GM21529 (cell line): ENCODE results near the gene CARD16.
"Not testable (repeated sequence)": the region's sequence is repeated elsewhere in the genome, so short reads cannot be mapped to it uniquely, and the experiment has no call there.

Experiments used
- ATAC-seq: cut with Tn5 transposase; IDR thresholded peaks from one replicate; pipeline ENCODE4 v1.9.1; 2021; ENCODE audit not compliant: unreplicated experiment

CARD16 gene

DNA sequence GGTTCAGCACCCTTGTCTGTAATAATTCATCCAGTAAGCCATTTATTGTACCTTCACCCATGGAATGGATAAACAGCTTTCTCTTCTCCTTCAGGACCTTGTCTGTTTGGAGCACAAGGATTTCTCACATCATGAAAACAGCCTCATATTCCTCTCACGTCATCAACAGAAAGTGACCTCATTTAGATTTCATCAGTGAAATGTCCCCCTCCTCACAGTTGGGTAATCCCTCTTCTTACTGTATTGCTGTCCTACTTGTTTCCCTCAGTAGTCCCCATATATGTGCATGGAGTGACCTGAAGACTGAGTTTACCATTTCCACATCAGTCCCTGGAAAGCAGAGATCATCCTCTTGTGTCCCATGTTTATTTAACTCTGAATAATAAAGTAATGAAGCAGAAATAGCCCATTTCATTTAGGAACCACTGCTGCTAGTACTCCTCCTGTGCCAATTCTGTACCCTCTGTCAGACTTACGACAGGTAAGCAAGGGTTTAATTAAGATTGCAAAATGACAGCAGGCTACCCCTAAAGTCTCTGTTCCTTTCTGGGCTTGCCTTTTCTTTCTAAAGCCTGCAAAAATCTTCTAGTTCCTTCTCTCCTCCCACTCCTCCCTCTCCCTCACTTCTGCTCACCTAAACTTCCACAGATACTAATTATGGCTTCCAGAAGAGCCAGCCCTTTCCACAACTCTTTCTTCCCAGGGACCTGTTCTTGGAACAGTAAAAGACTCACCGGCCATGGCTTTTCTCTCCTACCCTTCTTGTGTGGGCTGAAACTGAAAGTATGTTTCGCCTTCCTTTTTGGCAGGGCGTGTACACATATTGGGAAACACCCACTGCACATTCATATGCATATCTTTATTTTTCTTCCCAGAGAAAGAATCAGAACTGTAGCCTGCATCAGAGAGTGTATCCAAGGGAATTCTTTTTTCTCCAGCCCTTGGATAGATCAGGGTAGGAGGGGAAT lies at the start of gene CARD16:
Gene CARD16, minus strand, starts transcription at position 779 of the 968 bp plus-strand sequence. Its CDS starts 38 bp downstream, at position 741.
- peak; percentile 99 for ATAC-seq

DNA sequence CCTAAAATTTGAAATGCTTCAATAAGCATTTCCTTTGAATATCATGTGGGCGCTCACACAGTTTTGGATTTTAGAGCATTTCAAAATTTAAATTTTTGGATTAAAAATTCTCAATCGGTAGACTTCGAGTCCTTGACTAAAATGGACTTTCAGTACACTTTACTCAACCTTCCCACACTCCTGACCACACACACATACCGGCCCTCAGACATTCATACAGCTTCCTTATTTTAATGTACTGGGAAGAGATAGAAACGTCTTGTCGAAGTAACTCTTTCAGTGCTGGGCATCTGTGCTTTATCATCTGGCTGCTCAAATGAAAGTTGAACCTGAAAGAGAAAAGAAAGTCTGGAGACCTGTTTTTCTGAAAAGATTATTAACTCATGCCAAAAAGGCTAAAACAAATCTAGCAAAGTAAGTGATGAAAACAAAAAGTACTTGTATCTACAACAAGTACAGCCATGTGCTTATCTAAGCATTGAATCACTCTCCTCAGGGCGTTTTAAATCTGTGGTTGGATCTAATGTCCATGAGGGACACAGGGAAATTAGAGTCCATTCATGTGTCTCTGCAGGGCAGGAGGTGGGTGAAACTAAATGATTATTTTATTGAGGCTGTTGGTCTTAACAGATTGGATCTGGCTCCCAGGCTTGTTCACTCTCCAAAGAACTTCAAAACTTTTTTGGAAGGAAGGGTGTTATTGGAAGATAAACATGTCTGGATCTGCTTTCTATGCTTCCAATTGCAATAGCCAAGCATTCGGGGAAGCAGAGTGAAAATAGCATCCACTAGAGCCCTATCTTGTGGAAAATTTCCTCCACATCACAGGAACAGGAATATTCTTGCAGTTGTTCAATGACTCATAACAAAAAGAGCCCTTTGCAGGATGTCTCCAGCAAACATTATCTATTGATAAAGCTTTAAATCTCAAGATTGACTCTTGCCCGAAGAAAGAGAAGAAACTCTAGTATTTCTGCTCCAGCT lies 47.4 kb upstream of the CARD16 start:
- no peak for ATAC-seq

DNA sequence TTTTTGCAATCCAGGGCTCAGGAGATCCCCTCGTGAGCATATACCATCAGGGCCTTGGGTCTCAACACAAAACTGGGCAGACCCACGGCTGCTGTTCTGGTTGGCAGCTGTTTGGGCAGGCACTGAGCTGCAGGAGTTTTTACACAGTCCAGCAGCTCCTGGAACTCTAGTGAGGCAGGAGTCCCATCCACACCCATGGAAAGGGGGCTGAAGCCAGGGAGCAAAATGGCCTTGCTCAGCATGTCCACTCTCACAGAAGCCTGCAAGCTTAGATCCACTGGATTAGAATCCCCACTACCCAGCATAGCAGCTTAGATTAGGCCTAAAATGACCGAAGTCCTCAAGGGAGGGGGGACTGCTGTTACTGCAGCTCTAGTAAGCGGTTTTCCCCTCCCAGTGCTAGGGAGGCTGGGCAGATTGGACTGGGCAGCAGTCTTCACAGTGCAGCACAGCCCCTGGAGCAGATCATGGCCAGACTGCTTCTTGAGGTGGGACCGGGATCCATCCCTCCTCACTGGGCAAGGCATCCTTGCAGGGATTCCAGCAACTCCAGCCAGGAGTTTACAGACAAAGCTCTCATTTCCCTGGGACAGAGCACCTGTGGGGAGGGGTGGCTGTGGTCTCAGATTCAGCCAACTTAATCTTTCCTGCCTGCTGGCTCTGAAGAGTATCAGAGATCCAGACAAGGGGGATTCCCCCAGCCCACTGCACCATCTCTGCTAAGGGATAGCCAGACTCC lies 36.4 kb upstream of the CARD16 start:
- no peak for ATAC-seq

DNA sequence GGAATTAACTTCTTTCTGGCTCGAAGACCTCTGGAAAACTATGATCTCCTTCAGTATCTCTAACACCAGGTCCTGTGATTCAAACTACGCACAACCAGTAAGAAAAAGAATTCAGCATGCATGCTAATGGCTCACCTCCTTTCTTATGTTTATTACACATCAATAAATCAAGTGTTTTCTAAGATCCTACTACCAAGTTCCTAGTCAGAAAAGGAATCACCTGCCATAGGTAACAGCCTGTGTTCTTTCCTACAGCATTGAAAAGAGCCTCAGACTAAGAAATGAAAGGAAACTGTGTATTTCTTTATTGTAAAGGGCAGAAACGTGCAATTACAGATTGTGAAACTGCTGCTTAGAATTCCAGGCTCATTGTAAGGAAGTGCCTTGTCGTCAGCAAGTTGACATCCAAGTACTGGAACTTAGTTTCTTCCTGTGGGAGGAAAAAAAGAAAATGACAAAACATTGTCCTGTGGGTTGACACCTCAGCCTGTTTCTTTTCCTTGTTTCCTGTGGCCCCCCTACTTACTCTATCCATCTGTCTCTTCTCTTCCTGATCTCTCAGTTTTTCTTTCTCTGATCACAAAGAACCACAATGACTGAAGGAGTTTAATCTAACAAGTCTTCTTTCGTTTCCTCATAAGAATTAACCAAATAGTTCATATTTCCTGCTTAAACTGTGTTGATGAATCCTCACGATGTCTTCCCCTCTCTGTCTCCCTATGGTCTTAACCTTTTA lies 35.2 kb upstream of the CARD16 start:
- ATAC-seq = not testable (repeated sequence)

DNA sequence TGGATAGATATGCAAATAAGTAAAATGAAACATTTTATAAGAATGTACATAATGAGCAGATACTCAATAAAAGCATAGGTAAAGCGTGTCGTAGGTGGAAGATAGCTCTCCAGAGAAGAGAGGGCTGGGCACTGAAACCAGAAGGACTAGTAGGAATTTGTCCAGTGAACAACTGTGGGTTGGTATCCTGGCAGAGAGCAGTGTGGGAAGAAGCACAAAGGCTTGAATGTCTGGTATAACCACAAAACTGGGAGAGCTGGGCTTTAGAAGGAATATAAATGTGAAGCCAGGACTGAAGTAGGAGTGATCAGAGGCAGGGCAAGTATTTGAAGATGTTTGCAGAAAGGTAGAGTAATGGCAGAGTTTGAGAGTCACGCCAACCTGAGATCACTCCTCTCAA lies 33.1 kb upstream of the CARD16 start:
- no peak for ATAC-seq

DNA sequence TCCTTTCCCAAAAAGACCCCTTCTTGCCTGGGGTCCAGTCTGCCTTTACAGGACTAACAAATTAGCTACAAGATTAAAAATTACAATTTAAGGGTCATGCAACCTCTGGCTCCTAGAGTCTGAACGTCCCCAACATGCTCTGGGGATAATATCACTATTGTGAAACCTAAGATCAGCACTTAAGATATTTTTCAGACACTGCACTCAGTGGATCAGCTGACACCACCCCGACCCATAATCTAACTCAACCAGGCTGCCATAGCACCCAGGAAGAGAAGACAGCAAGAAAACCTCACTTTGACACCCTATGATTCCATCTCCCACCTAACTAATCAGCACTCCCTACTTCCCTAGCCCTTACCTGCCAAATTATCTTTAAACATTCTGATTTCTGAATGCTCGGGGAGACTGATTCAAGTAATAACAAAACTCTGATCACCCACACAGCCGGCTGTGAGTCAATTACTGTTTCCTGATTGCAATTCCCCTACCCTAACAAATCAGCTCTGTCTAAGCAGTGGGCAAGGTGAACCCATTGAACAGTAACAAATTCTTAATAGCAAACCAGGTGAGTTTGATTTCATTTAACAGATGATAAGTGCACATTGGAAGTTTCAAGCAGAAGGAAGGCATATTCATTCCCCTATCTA lies 32.1 kb upstream of the CARD16 start:
- not testable (repeated sequence) for ATAC-seq

DNA sequence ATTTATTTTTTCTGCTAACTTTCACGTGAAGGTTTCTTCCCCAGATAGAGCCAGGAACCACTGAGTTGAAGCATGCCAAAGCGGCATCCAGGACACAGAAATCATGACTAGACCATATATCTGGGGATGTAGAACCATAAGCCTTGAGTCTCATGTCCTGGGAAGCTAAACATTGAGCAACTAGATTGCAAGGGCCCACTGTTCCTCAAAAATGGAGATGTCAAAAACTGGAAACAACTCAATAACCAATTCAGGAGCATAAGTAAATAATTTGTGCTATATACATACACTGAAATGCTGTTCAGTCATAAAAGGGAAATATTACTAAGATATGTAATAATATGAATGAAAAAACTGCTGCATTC lies 29.0 kb upstream of the CARD16 start:
- ATAC-seq = no peak

DNA sequence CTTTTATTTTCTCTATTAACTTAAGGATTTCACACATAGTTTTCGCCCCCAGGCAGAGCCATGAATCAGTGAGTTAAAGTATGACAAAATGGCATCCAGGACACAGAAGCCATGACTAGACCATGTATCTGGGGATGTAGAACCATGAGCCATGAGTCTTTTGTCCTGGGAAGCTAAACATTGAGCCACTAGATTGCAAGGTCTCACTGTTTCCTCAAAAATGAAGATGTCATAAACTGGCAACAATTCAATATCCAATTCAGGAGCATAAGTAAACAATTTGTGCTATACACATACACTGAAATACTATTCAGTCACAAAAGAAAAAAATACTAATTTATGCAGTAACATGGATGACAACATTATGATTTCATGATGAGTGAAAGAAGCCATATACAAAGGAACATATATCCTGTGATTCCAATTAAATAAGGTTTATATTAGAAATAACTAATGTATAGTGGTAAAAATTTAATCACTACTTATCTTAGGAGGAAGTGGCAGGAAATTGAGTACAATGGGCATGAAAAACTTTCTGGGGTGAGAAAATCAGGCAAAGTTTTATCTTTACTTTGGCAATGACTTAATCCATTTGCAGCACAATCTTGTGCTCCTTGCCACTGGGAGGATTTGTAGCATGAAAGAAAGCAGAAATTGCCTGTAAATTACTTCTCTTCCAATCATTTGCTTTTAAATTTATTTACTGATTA lies 28.5 kb upstream of the CARD16 start:
- no peak for ATAC-seq

DNA sequence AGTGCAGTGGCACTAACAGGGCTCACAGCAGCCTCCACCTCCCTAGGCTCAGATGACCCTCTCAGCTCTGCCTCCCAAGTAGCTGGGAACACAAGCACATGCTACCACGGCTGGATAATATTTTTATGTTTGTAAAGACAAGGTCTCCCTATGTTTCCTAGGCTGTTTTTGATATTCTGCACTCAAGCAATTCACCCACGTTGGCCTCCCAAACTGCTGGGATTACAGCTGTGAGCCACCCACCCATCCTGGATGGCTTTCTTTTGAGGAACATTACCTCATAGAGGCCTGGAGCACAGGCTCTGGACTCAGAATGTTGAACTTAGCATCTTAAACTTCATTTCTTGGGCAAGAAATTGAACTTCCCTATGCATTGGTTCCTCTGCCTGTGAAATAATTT lies 26.9 kb upstream of the CARD16 start:
- ATAC-seq = not testable (repeated sequence)

DNA sequence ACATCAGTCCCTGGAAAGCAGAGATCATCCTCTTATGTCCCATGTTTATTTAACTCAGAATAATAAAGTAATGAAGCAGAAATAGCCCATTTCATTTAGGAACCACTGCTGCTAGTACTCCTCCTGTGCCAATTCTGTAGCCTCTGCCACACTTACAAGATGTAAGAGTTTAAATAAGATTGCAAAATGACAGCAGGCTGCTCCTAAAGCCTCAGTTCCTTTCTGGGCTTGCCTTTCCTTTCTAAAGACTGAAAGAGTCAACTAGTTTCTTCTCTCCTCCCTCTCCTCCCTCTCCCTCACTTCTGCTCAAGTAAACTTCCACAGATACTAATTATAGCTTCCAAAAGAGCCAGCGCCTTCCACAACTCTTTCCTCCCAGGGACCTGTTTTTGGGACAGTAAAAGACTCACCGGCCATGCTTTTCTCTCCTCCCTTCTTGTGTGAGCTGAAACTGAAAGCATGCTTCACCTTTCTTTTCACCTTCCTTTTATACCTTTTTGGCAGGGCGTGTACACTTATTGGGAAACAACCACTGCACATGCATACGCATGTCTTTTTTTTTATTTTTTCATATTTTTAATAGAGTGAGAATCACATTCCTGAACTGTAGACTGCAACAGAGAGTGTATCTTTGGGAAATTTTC lies 26.1 kb upstream of the CARD16 start:
- ATAC-seq = no peak

DNA sequence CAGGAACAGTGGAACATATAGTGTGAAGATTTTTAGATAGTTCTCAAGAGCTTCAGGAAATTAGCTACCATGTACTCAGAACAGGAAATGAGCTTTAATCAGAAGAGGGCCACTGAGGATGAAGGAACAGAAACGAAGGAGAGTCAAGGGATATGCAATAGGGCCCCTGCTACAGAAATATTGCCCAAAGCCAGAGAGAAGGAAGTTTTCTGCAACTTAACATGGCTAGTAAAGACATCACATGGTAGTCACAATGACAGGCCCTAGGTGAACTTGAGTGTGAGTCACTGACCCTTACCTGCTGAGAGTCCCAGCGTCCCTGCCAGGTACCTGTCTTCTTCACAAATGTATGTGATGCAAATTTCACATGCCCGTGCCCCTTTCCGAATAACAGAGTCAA lies 25.2 kb upstream of the CARD16 start:
- no peak for ATAC-seq

DNA sequence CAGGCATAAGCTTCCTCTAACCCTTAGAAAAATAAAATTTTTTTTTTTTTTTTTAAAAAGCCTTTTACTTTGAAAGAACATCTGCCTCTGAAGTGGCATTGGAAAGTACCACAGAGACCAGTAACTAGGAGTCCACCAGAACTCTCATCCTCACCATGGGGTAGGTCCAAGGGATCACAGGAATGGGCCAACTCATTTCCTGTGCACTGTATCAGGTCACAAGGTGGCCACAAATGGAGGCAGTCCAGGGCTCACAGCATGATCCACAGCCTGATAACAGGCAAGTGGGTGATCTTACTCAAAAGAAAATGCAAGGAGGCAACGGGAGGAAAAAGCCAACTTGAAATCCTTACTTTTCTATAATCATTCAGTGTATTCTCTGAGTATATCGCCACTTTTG lies 24.6 kb upstream of the CARD16 start:
- not testable (repeated sequence) for ATAC-seq

DNA sequence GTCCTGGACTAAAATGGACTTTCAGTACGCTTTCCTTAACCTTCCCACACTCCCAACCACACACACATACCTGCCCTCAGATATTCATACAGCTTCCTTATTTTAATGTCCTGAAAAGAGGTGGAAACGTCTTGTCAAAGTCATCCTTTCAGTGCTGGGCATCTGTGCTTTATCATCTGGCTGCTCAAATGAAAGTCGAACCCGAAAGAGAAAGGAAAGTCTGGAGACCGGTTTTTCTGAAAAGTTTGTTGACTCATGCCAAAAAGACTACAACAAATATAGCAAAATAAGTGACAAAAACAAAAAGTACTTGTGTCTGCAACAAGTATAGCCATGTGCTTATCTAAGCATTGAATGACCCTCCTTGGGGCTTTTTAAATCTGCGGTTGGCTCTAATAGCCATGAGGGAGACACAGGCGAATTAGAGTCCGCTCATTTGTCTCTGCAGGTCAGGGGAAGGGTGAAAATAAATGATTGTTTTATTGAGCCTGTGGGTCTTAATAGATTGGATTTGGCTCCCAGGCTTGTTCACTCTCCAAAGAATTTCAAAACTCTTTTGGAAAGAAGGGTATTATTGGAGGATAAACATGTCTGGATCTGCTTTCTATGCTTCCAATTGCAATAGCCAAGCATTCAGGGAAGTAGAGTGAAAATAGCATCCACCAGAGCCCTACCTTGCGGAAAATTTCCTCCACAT lies 18.3 kb upstream of the CARD16 start:
- ATAC-seq = not testable (repeated sequence)

DNA sequence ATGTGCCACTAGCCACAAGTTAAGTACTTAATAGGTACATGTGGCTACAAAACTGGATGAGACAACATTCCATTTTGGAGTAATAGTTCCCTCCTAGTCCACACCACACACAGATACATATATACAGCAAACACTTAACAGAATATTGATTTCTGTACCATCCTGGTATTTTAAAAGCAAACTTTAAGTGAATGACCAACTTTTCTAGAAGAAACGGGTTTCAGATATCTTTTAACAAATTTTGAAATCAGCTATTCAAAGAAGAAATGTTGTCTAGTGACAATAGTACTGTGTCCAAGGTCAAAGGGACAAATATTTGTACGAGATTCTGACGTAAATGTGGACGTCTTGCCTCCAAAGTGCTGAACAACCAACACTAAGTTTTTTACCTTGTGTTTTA lies 12.3 kb upstream of the CARD16 start:
- no peak for ATAC-seq

DNA sequence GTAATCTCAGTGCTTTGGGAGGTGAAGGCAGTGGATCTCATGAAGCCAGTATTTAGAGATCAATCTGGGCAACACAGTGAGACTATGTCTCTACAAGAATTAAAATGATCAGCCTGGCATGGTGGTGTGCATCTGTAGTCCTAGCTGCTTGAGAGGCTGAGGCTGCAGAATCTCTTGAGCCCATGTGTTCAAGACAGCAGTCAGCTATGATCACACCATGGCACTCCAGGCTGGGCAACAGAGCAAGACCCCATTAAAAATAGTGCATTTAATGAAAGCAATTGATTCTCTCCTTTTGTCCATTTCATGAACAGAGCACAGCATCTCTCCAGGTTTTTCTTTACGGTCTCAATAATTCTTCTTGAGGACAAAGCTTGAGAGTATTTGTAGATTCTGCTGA lies 11.3 kb upstream of the CARD16 start:
- no peak for ATAC-seq

DNA sequence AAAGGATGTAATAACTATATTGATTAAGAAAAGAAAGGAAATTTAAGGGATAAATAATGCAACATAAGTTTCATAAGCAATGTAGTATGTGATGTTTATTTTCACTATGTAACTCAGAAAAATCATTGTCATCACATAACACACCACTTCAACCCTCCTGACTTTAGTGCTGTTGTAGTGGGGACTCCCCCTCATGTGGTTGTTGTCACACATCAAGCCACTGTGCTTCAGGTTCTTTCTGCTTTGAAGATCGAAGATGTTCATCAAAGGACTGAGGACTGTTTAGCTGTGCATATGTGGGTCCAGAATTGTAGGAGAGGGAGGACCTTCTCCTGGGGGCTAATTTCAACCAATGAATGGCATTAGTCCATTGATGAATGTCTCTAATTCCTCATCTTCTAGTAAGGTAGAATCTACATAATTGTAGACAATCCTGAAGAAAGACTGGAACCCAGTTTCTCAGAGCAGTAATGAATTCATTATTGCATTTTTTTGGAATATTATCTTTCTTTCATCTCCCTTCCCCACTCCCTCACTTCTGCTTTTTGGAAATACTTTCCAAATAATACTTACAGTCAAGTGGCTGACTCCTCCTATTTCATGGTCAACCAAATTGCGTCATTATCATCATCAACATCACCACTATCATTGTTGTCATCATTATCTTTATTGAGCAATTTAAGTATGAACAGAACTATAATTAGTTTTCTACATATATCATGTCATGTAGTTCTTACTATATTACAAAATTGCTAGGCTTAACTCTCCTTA lies 9.8 kb upstream of the CARD16 start:
- ATAC-seq = no peak

DNA sequence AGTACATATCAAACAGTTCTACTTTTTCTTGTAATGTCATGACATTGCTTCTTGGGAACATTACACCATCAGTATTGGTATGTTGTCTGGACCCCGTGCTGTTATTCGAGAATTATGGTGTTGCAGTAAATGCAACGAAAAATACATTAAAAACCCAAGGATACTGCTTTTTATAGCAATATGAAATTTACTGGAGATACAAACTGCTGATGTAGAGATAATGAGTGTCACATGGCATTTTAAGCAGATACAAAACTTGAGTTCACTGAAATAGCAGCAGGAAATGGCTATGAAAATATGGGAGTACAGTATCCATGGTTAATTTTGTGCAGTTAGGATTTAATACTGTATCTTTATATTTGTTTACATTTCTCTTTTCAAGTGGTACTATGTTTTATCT lies 7.4 kb upstream of the CARD16 start:
- ATAC-seq = no peak
